NOMO-1 (cell line): Measurements from ENCODE around the gene GABBR2.

Experiments used
- DNase-seq, 2 experiments: peaks; one replicate each; lab custom pipeline; 2025; ENCODE audit not compliant: unreplicated experiment in 2 of 2; lab: John Stamatoyannopoulos, UW

The GABBR2 gene

GRCh38 chr9:98413084-98413483, 295.7 kb downstream of the GABBR2 start:
- no peak for DNase-seq

DNA sequence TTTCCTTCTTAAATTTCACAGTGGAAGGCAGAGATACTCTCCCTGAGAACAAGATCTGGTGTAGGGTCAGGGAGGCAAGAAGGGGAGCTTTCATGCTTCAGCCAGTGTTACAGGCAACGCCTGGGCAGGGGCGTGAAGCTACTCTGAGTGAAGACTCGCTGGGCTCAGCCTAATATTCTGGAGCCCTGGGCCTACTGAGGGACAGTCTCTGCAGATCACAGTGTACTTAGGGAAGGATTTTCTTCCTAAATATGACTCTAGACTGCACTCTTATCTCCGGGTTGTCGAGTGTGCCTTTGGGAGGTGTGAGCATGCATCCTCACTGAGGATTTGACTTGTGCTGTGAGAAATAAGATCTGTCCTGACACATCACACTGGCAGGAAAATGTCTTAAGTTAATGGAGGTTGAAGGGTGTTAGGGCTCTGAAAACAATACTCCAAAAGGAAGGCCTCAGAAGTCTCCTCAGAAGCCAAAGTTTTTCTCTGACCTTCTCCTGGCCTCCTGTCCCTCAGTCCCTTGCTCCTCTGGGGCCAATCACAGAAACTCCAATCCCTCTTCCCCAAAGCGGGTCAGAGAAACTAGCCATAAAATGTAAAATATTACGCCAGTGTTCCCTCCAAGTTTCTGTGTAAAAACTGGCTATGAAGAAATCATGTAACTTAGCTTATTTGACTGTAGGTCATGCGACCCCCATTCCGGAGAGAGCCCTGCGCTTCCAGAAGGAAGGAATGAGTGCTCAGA, 296.5 kb downstream of the GABBR2 start:
- no peak for DNase-seq

DNA sequence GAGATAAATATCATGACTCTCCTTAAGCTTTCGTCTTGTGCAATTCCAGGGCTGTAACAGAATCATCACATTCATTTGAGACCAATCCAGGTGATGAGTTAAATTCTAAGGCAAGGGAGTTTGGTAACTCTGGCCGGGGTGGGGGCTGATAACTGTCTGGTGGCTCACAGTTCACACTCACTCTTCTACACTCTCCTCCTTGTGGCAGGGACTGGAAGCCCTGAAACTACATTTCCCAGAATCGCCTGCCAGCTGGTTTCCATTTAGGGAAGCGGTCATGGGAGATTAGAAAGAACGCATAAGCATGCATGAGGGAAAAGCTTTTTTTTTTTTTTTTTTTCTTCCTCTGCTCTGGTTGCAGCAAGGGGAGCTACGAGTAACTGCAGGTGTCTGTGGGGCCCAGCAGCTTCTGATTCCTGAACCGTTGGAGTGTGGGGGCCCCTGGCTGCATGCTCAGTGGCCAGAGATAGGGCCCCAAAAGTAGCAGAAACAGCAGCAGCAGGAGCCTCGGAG, 298.5 kb downstream of the GABBR2 start:
- peak in 1 of 2 experiments; percentile 11 for DNase-seq

DNA sequence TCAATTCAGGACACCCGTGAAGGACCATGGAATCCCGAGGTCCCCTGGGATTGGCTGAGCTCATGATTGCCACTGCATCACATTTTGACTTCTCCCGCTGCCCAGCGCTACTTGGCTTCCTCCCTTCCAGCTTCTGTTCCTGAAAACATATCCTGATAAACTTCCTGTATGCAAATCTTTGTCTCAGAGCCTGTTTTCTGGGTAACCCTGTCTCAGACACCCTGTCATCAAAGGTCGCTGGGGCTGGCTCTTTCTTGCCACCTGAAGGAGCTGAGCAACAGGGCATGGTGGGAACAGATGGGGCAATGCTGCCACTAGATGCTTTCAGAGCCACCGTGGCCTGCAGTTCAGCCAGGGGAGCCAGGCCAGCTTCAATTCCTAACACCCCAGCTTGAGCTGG, 299.0 kb downstream of the GABBR2 start:
- no peak for DNase-seq

DNA sequence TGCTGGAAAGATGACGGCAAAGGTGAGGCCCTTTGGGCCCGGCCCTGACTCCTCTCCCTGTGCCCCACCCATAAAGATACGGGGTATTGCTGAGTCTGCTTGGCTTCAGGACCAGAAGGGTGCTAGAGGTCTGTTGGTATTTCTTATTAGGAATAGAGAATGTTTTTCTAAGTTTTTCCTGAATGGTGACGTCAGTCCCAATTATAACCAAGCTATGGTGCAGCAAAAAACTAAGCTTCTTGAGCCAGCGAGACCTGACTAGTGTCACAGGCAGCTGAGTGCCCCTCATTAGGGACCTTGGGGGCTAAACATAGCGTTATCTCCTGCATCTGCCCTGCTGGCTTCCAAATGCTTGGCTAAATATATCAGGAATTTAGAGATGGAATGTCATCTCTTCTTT, 302.3 kb downstream of the GABBR2 start:
- no peak for DNase-seq

- no peak for DNase-seq
Measured at GRCh38 chr9:98404237-98404636, 304.5 kb downstream of the GABBR2 start.

DNA sequence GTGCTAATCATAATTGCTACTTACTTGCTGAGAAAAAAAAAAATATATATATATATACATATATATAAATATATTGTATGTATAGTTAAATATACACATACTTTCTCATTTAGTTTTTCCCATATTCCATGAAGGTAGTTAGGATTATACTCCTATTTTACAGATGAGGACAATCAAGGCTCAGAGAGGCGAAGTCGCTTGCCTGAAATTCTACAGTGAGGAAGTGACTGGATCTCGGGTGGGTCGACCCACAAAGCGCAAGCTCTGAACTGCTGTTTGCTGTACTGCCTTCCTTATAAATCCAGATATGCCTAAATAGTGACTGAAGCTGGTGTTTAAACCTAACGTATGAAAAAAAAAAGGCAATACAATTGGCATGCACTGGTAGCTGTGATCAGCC, 305.0 kb downstream of the GABBR2 start:
- no peak for DNase-seq

DNA sequence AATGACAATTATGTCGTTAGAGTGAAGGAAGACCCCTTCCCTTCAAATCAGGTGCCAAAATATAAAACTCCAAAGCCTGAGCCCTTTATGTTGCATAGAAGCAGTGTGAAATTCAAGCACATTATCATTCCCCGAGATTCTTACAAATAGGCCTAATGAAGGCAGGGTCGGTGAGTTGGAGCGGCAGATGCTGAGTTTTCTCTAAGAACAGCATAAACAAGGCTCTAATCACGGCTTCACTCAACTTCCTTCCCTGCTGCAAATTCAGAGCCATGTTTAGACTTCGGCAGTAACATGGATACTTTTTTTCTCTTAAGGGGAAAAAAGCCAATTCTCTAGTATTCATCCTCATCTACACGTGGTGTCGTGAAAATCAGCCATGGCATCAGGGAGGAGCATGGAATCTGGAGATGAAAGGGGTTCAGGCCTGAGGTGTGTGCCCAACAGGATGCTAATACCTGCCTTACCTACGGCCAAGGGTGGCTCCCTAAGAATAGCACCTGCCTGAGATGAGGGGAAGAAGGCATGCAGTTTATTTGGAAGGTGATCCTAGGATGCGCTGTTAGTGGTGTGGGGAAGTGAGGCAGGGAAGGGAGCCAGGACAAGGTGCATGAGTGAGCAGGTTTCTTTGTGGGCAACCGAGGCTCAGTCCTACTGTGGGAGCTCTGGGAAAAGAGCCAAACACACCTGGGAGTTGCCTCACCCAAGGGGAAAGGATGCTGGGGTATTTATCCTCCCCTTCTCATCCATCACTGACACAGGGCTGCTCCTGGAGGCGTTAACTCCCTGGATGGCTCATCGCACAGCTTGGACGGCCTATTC, 306.5 kb downstream of the GABBR2 start:
- DNase-seq, result no peak

DNA sequence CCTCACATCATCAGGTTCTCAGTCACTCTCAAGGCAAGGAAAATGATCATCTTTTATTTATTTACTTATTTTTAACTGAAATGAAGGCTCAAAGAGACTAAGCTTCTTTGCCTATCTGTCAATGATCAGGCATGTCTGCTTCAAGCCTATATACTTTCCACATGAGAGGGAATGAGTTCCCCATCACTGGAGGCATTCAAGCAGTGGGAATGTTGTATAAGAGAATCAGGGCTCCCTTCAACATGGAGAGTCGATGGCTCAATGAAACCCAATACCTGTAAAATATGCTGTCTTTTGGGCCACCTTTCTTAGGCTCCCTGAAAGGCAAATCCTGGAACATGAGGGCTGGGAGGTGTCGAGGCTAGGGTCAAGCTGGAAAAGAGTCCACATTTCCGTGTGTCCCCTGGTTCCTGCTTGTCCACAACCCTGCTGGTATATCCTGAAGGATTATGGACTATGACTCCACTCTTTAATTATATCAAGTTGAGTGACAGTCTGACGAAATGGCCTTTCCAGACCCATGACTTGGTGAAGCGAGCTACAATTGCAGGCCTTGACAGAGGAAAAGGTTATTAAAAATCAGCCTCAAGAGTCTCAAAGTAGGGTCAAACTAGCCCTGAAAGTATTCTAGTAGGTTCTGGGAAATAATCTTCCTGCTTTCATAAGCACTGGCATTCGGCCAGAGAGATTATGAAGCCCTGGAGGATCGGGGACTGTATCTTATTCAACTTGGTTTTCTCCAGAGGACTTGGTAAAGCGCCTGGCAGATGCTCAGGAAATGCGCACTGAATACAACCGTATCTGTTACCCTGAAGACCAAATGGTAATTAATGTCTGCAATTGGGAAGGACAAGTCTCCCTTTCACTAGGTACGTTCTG, 307.4 kb downstream of the GABBR2 start:
- no peak for DNase-seq

DNA sequence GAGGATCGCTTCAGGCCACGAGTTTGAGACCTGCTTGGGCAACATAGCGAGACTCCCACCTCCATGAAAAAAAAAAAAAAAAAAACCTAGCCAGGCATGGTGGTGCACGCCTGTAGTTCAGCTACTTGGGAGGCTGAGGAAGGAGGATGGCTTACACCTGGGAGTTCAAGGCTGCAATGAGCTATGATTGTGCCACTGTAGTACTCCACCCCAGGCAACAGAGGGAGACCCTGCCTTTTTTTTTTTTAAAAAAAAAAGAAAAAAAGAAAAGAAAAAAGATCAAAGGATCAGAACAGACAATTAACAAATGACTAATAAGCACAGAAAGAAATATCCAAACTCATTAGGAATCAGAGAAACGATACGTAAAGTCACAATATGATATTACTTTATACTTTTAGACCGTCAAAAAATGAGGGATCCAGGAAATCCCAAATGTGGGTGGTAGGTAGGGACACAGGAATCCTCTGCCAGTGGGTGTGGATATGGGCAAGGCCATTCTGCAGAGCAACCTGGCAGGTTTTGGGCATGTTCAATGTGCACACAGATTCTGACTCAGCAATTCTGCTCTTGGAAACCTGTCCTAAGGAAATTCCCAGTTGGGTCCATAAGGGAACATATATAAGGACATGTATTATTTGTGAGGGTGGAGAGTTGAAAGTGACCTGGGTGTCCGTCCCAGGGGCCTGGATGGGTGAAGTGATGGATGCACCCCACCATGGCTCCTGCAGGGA, 308.6 kb downstream of the GABBR2 start:
- no peak for DNase-seq

- DNase-seq, result no peak
Measured at GRCh38 chr9:98396656-98397055, 312.1 kb downstream of the GABBR2 start.

DNA sequence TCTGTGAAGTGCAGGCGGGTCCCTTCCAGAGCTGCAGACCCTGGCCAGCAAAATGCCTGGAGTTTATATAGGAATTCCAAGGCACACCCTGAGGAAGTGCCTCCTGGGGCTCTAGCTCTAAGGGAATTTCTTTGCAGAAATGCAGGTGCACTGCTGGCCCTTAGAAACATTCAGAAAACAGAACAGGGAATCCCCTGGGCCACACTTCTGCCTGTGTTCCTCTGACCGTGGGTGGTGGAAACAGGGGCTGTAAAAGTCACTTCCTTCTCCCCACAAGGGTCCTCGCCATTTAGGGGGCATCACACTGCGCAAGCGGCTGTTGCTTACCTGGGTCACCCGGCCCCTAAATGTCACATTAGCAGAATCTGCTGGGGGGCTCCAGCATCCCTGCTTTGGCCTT, 312.5 kb downstream of the GABBR2 start:
- DNase-seq, result no peak

DNA sequence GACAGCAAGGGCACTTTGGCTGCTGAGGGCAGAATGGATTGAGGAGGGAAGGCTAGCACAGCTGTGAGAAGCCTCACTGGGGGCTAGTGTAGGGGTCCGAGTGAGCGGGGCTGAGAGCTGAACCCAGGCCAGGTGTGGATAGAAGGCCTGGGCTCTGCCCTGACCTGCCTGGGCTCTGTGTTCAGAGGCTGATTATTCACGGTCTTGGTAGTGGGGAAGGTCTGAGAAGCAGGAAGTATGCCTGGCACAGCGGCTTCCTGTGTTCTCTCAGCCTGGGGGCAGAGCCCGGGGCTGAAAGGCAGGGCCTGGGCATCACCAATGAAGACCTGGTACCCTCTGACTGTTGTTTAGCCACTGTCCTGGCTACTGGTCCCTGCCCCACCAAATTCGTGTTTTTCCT, 316.9 kb downstream of the GABBR2 start:
- DNase-seq, result no peak

- DNase-seq, result no peak
Measured at GRCh38 chr9:98391406-98391805, 317.3 kb downstream of the GABBR2 start.

GRCh38 chr9:98385751-98386150, 323.0 kb downstream of the GABBR2 start:
- DNase-seq, result no peak

GRCh38 chr9:98383758-98384157, 325.0 kb downstream of the GABBR2 start:
- DNase-seq, result no peak

DNA sequence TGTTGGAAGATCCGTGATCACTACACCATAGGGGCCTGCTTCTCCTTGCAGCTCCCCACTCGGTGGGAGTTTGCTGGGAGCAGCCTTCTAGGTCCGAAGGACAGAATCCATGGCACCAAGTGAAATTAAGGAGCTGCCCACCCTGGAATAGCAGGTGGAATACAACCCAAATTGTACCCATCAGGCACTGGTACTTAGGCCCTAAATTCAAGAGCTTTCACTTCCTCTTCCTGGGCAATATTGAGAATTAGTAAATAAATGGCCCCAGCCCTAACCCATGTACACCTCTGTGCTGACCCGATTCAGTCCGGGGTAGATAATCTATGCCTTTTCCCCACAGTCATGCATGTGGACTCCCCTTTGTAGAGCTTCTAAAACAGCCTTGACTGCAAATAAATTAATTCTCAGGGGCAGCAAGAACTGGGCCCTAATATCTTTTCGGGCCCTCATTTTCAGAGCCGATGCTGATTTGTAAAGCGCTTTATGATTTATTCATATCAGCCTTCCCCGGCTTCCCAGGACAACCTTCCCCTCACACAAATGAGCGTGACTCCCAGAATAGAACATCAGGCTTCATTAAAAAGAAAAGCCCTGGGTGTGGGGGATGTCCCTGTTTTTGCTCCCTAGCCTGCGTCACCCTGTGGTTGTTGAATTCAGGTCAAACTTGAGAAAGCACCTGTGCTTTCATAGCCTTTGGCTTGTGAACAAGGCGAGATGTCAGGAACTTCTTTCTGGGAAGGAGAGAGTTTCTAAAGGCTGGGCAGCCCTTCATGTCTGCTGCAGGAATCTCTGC, 327.2 kb downstream of the GABBR2 start:
- peak; percentile 31 to 41 for DNase-seq

- no peak for DNase-seq
Measured at GRCh38 chr9:98380065-98380681, 328.6 kb downstream of the GABBR2 start.

GRCh38 chr9:98379572-98379971, 329.2 kb downstream of the GABBR2 start:
- DNase-seq, result no peak
